ENCODE results near the gene NRXN3. TPM values are rescaled to one million over a fixed set of nuclear protein-coding genes. Genes with fewer than 3 reads are reported as not detected.
"Not testable (repeated sequence)": the region's sequence is repeated elsewhere in the genome, so short reads cannot be mapped to it uniquely, and the experiment has no call there.

NRXN3 gene
- total RNA-seq, 1 experiment from 2014 or later = not detected

DNA sequence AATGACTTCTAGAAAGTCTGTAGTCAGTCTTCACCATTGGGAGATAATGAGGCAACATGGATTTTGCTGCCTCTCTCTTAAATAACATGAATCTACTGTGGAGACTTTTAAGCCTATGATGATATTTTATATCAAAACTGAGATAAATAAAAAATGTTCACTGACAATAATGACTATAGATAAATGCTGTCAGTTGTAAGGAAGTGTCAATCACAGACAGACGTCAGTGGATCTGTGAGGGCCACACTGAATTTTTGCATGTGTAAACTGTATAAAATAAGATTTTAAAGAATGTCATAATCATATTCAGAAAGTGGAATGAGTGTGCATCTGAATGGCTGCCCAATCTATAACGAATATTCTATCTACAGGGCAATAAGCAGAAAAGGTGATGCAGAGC is 364.0 kb downstream of the NRXN3 start:
- H3K9me3 ChIP-seq (ENCODE audit: control insufficient read depth, insufficient read depth, low read depth, low read length) = no peaks in the 10 kb centered on the region
- no peaks in the 10 kb centered on the region for H3K36me3 ChIP-seq (ENCODE audit: control insufficient read depth, insufficient read depth, low read length)
- H3K4me1 ChIP-seq (ENCODE audit: control insufficient read depth, insufficient read depth, low read length) = no peaks in the 10 kb centered on the region
- in situ Hi-C loops (cut with HindIII; ENCODE audit: low pct_unique_long_range_greater_than_20kb, low sequenced_read_pairs) = no loop called here
- ChIA-PET POLR2A (no interaction called here), CTCF (no interaction called here)
- no peaks in the 10 kb centered on the region for H3K27me3 ChIP-seq (ENCODE audit: control insufficient read depth, insufficient read depth, low read length)
- BruUV-seq (replicated peaks) = no TSS peak
- ATAC-seq (no peak), DNase-seq (ENCODE audit: low read depth, low spot score) (no peak)
- TF ChIP-seq POLR2AphosphoS5 (IDR thresholded peaks at IDR 0.05; ENCODE audit: low read depth, low read length) (no peak), TCF7L2 (IDR thresholded peaks at IDR 0.05; ENCODE audit: low read depth, low read length) (no peak), SIN3A (IDR thresholded peaks at IDR 0.05; ENCODE audit: borderline replicate concordance, insufficient read depth, low read depth, low read length) (no peak)
- TF ChIP-seq, protein P1, sequence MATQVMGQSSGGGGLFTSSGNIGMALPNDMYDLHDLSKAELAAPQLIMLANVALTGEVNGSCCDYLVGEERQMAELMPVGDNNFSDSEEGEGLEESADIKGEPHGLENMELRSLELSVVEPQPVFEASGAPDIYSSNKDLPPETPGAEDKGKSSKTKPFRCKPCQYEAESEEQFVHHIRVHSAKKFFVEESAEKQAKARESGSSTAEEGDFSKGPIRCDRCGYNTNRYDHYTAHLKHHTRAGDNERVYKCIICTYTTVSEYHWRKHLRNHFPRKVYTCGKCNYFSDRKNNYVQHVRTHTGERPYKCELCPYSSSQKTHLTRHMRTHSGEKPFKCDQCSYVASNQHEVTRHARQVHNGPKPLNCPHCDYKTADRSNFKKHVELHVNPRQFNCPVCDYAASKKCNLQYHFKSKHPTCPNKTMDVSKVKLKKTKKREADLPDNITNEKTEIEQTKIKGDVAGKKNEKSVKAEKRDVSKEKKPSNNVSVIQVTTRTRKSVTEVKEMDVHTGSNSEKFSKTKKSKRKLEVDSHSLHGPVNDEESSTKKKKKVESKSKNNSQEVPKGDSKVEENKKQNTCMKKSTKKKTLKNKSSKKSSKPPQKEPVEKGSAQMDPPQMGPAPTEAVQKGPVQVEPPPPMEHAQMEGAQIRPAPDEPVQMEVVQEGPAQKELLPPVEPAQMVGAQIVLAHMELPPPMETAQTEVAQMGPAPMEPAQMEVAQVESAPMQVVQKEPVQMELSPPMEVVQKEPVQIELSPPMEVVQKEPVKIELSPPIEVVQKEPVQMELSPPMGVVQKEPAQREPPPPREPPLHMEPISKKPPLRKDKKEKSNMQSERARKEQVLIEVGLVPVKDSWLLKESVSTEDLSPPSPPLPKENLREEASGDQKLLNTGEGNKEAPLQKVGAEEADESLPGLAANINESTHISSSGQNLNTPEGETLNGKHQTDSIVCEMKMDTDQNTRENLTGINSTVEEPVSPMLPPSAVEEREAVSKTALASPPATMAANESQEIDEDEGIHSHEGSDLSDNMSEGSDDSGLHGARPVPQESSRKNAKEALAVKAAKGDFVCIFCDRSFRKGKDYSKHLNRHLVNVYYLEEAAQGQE (IDR thresholded peaks at IDR 0.05; ENCODE audit: insufficient read depth in 1 of 2, low read depth in 2 of 2, low read length in 1 of 2) = no peak
- TF ChIP-seq, protein P2, sequence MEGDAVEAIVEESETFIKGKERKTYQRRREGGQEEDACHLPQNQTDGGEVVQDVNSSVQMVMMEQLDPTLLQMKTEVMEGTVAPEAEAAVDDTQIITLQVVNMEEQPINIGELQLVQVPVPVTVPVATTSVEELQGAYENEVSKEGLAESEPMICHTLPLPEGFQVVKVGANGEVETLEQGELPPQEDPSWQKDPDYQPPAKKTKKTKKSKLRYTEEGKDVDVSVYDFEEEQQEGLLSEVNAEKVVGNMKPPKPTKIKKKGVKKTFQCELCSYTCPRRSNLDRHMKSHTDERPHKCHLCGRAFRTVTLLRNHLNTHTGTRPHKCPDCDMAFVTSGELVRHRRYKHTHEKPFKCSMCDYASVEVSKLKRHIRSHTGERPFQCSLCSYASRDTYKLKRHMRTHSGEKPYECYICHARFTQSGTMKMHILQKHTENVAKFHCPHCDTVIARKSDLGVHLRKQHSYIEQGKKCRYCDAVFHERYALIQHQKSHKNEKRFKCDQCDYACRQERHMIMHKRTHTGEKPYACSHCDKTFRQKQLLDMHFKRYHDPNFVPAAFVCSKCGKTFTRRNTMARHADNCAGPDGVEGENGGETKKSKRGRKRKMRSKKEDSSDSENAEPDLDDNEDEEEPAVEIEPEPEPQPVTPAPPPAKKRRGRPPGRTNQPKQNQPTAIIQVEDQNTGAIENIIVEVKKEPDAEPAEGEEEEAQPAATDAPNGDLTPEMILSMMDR (IDR thresholded peaks at IDR 0.05) = no peak
- no peak overlapping the region for H3K27ac ChIP-seq (ENCODE audit: low read length)
- no peak overlapping the region for H3K4me3 ChIP-seq (ENCODE audit: low read depth in 2 of 2, low read length in 2 of 2)
- intact Hi-C loops (cut with micrococcal nuclease; ENCODE audit: unreplicated experiment) = no loop called here

DNA sequence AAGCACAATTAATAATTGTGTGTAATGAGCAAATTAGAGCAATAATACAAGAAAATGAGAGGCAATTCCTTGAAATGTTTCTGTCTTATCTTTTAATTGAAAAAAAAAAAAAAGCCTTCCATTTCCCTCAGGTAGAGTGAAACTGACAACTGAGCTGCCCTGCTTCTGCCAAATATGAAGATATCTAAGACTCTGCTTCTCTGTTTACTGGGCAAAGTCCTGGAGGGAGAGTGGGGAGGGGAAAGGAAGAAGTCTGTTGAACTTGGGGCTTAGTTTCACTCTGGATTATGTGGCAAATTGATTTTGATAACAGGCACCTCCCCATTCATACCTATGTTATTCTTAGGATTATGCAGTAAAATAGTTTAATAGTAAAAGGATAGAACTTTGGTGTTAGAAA is 364.9 kb downstream of the NRXN3 start:
- intact Hi-C loops (cut with micrococcal nuclease; ENCODE audit: unreplicated experiment) (no loop called here), in situ Hi-C loops (cut with HindIII; ENCODE audit: low pct_unique_long_range_greater_than_20kb, low sequenced_read_pairs) (no loop called here)
- Histone ChIP-seq H3K27ac (ENCODE audit: low read length) (no peak overlapping the region), H3K4me3 (ENCODE audit: low read depth in 2 of 2, low read length in 2 of 2) (no peak overlapping the region), H3K4me1 (ENCODE audit: control insufficient read depth, insufficient read depth, low read length) (no peaks in the 10 kb centered on the region), H3K36me3 (ENCODE audit: control insufficient read depth, insufficient read depth, low read length) (no peaks in the 10 kb centered on the region), H3K27me3 (ENCODE audit: control insufficient read depth, insufficient read depth, low read length) (no peaks in the 10 kb centered on the region), H3K9me3 (ENCODE audit: control insufficient read depth, insufficient read depth, low read depth, low read length) (no peaks in the 10 kb centered on the region)
- POLR2A ChIA-PET = no interaction called here
- CTCF ChIA-PET = interaction anchor here (0.7 kb wide), 1 partner anchor 880 kb away, joined by 3 read pairs; no protein-coding TSS in a partner anchor
- no peak for TF ChIP-seq TCF7L2 (IDR thresholded peaks at IDR 0.05; ENCODE audit: low read depth, low read length)
- no peak for TF ChIP-seq SIN3A (IDR thresholded peaks at IDR 0.05; ENCODE audit: borderline replicate concordance, insufficient read depth, low read depth, low read length)
- no peak for TF ChIP-seq POLR2AphosphoS5 (IDR thresholded peaks at IDR 0.05; ENCODE audit: low read depth, low read length)
- DNase-seq (ENCODE audit: low read depth, low spot score) (no peak), ATAC-seq (no peak)
- no TSS peak for BruUV-seq (replicated peaks)

GRCh38 chr14:78541788-78542187 is 371.6 kb downstream of the NRXN3 start:
- intact Hi-C loops (cut with micrococcal nuclease; ENCODE audit: unreplicated experiment); in situ Hi-C loops (cut with HindIII; ENCODE audit: low pct_unique_long_range_greater_than_20kb, low sequenced_read_pairs); H3K4me1 ChIP-seq (ENCODE audit: control insufficient read depth, insufficient read depth, low read length); H3K9me3 ChIP-seq (ENCODE audit: control insufficient read depth, insufficient read depth, low read depth, low read length); POLR2A ChIA-PET; ATAC-seq; H3K4me3 ChIP-seq (ENCODE audit: low read depth in 2 of 2, low read length in 2 of 2); H3K36me3 ChIP-seq (ENCODE audit: control insufficient read depth, insufficient read depth, low read length); H3K27ac ChIP-seq (ENCODE audit: low read length); CTCF ChIA-PET; BruUV-seq (replicated peaks); DNase-seq (ENCODE audit: low read depth, low spot score); H3K27me3 ChIP-seq (ENCODE audit: control insufficient read depth, insufficient read depth, low read length): not testable (repeated sequence)

All from Panc1 (cell line).